ENCODE measurements around the gene SPACA5. TPM values are rescaled to one million over a fixed set of nuclear protein-coding genes. Genes with fewer than 3 reads are reported as not detected.

The SPACA5 gene
- polyA plus RNA-seq, 1 donor (not counting 4 experiments of a cell fraction or from before 2014, with no cell fraction given): not detected

GRCh38 chrX:48035891-48036290, 29.1 kb downstream of the SPACA5 start:
- H3K4me2 ChIP-seq (ENCODE audit: control insufficient read depth, extremely low read depth, insufficient read depth, low read depth, low read length): no peak overlapping the region

GRCh38 chrX:48043056-48043455, 36.3 kb downstream of the SPACA5 start:
- H4K20me1 ChIP-seq (ENCODE audit: control insufficient read depth, extremely low read depth, insufficient read depth, low read length): no peaks in the 10 kb centered on the region
- H3K9me3 ChIP-seq (ENCODE audit: control insufficient read depth, low read depth, low read length): no peaks in the 10 kb centered on the region
- H3K4me1 ChIP-seq (ENCODE audit: control insufficient read depth, extremely low read depth, insufficient read depth, low read length): peaks cover 10% of the 10 kb centered on the region
- no peaks in the 10 kb centered on the region for H3K79me2 ChIP-seq (ENCODE audit: control insufficient read depth, insufficient read depth, low read length)
- H3K27me3 ChIP-seq (ENCODE audit: control insufficient read depth, extremely low read depth, insufficient read depth, low read length): no peaks in the 10 kb centered on the region
- no peak overlapping the region for H3K4me2 ChIP-seq (ENCODE audit: control insufficient read depth, extremely low read depth, insufficient read depth, low read depth, low read length)
- TF ChIP-seq CTCF (optimal IDR thresholded peaks at IDR 0.05 in 1 of 3, IDR thresholded peaks at IDR 0.05 in 1 of 3, conservative IDR thresholded peaks at IDR 0.05 in 1 of 3; ENCODE audit: extremely low read depth in 1 of 3, insufficient read depth in 2 of 3, low read length in 3 of 3): no peak
- TF ChIP-seq EZH2 (IDR thresholded peaks at IDR 0.05; ENCODE audit: low read length): no peak
- no peak overlapping the region for H3K27ac ChIP-seq (ENCODE audit: control insufficient read depth, insufficient read depth, low read length)
- H3K4me3 ChIP-seq (ENCODE audit: control insufficient read depth in 2 of 3, extremely low read depth in 1 of 3, insufficient read depth in 2 of 3, low read depth in 1 of 3, low read length in 3 of 3): no peak overlapping the region
- no peak overlapping the region for H2AFZ ChIP-seq (ENCODE audit: control insufficient read depth, low read length)
- H3K9ac ChIP-seq (ENCODE audit: control insufficient read depth, extremely low read depth, insufficient read depth, low read length): no peak overlapping the region
- dilution Hi-C loops (cut with MboI; ENCODE audit: extremely low pct_ligation_motif_present, low sequenced_read_pairs): no loop called here
- no peak for FAIRE-seq
- DNase-seq (ENCODE audit: low read depth, low spot score): no peak
- H3K36me3 ChIP-seq (ENCODE audit: control insufficient read depth in 2 of 2, extremely low read depth in 1 of 2, insufficient read depth in 2 of 2, low read length in 2 of 2): no peaks in the 10 kb centered on the region
- no peaks in the 10 kb centered on the region for H3K9me1 ChIP-seq (ENCODE audit: control insufficient read depth, extremely low read depth, insufficient read depth, low read length)

More at GRCh38 chrX:48035891-48036290, 29.1 kb downstream of the SPACA5 start:
- dilution Hi-C loops (cut with MboI; ENCODE audit: extremely low pct_ligation_motif_present, low sequenced_read_pairs): no loop called here
- Histone ChIP-seq H2AFZ (ENCODE audit: control insufficient read depth, low read length) (no peak overlapping the region), H3K79me2 (ENCODE audit: control insufficient read depth, insufficient read depth, low read length) (no peaks in the 10 kb centered on the region), H3K9ac (ENCODE audit: control insufficient read depth, extremely low read depth, insufficient read depth, low read length) (no peak overlapping the region), H3K36me3 (ENCODE audit: control insufficient read depth in 2 of 2, extremely low read depth in 1 of 2, insufficient read depth in 2 of 2, low read length in 2 of 2) (no peaks in the 10 kb centered on the region), H3K4me1 (ENCODE audit: control insufficient read depth, extremely low read depth, insufficient read depth, low read length) (no peaks in the 10 kb centered on the region), H4K20me1 (ENCODE audit: control insufficient read depth, extremely low read depth, insufficient read depth, low read length) (no peaks in the 10 kb centered on the region), H3K27ac (ENCODE audit: control insufficient read depth, insufficient read depth, low read length) (no peak overlapping the region), H3K4me3 (ENCODE audit: control insufficient read depth in 2 of 3, extremely low read depth in 1 of 3, insufficient read depth in 2 of 3, low read depth in 1 of 3, low read length in 3 of 3) (no peak overlapping the region), H3K9me3 (ENCODE audit: control insufficient read depth, low read depth, low read length) (no peaks in the 10 kb centered on the region), H3K9me1 (ENCODE audit: control insufficient read depth, extremely low read depth, insufficient read depth, low read length) (no peaks in the 10 kb centered on the region), H3K27me3 (ENCODE audit: control insufficient read depth, extremely low read depth, insufficient read depth, low read length) (no peaks in the 10 kb centered on the region)
- DNase-seq (ENCODE audit: low read depth, low spot score) (no peak), FAIRE-seq (no peak)
- TF ChIP-seq CTCF (optimal IDR thresholded peaks at IDR 0.05 in 1 of 3, IDR thresholded peaks at IDR 0.05 in 1 of 3, conservative IDR thresholded peaks at IDR 0.05 in 1 of 3; ENCODE audit: extremely low read depth in 1 of 3, insufficient read depth in 2 of 3, low read length in 3 of 3) (no peak), EZH2 (IDR thresholded peaks at IDR 0.05; ENCODE audit: low read length) (no peak)

Measured in keratinocyte (primary cell).